ENCODE measurements around the gene OR3A1. TPM values are rescaled to one million over a fixed set of nuclear protein-coding genes. Genes with fewer than 3 reads are reported as not detected.
"Not testable (repeated sequence)": the region's sequence is repeated elsewhere in the genome, so short reads cannot be mapped to it uniquely, and the experiment has no call there.

The OR3A1 gene
- total RNA-seq, 4 donors from 2014 or later: 0.50 TPM; not detected in 3

DNA sequence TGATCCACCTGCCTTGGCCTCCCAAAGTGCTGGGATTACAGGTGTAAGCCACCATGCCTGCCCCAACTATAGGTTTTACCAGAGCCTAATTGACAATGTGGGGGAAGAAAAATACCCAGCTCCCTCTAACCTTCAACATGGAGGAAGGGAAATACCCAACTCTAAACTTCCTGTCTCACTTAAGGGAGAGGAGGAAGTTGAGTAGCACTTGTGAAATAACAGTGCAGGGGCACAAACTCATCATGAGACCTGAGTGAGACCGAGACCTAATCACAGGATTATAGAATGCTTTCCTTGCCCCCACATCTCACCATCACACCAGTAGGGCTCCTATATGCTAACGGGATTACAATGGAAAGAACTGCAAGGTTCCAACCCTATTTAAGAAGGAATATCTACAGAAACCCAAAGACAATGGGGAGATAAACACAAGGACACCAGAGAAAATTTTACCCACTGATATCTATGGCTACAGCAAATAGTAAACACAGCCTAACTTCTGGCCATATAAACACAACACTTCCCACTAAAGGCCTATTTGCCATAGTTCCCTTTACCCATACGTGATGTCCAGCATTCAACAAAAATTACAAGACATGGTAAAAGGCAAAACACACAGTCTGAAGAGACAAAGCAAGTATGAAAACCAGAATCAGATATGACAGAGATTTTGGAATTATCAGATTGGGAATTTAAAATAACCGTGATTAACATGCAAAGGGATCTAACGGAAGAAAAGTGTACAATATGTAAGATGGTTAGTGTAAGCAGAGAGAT is 26.9 kb downstream of the OR3A1 start:
- H3K4me3 ChIP-seq: no peak overlapping the region
- no peak for ATAC-seq
- no peaks in the 10 kb centered on the region for H3K36me3 ChIP-seq
- WGBS, 2 donors (ENCODE audit: low coverage in 1 of 2): 86 to 93% methylated on average over 4 to 5 of the region's 5 CpGs
- no peaks in the 10 kb centered on the region for H3K4me1 ChIP-seq
- H3K9me3 ChIP-seq: peaks cover 0 to 22% (median 0%) of the 10 kb centered on the region in 3 donors
- H3K27ac ChIP-seq: no peak overlapping the region
- TF ChIP-seq, protein P1, sequence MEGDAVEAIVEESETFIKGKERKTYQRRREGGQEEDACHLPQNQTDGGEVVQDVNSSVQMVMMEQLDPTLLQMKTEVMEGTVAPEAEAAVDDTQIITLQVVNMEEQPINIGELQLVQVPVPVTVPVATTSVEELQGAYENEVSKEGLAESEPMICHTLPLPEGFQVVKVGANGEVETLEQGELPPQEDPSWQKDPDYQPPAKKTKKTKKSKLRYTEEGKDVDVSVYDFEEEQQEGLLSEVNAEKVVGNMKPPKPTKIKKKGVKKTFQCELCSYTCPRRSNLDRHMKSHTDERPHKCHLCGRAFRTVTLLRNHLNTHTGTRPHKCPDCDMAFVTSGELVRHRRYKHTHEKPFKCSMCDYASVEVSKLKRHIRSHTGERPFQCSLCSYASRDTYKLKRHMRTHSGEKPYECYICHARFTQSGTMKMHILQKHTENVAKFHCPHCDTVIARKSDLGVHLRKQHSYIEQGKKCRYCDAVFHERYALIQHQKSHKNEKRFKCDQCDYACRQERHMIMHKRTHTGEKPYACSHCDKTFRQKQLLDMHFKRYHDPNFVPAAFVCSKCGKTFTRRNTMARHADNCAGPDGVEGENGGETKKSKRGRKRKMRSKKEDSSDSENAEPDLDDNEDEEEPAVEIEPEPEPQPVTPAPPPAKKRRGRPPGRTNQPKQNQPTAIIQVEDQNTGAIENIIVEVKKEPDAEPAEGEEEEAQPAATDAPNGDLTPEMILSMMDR (IDR thresholded peaks at IDR 0.05): no peak
- TF ChIP-seq POLR2A (IDR thresholded peaks at IDR 0.05) (no peak), POLR2AphosphoS5 (IDR thresholded peaks at IDR 0.05) (no peak)
- H3K27me3 ChIP-seq: peaks cover 30% of the 10 kb centered on the region

DNA sequence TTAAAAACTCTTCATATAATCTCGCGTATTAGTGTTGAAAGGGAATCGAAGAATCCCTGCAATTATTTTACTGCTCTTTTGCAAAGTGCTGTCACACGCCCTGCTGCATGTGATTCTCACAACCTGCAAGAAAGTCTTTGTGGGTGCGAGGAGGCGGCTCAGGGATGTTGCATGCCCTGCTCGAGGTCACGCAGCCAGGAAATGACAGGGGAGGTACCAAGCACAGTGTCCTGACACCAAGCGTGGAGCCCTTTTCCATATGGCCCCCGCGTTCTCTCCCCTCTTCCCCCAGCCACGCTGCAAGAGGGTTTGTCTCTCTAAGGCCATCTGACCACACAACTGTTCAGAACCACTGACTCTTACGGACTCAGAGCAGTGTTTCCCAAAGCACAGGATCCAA is 37.6 kb downstream of the OR3A1 start:
- Histone ChIP-seq H3K36me3 (no peaks in the 10 kb centered on the region), H3K27ac (no peak overlapping the region), H3K4me1 (no peaks in the 10 kb centered on the region), H3K9me3 (no peaks in the 10 kb centered on the region), H3K27me3 (no peaks in the 10 kb centered on the region), H3K4me3 (no peak overlapping the region)
- 68 to 77% methylated on average over 8 to 11 of the region's 13 CpGs for WGBS, 2 donors (ENCODE audit: low coverage in 1 of 2)
- TF ChIP-seq POLR2AphosphoS5 (IDR thresholded peaks at IDR 0.05) (no peak), POLR2A (IDR thresholded peaks at IDR 0.05) (no peak), EP300 (IDR thresholded peaks at IDR 0.05) (no peak)
- TF ChIP-seq, protein P1 (IDR thresholded peaks at IDR 0.05): no peak
- no peak for ATAC-seq

DNA sequence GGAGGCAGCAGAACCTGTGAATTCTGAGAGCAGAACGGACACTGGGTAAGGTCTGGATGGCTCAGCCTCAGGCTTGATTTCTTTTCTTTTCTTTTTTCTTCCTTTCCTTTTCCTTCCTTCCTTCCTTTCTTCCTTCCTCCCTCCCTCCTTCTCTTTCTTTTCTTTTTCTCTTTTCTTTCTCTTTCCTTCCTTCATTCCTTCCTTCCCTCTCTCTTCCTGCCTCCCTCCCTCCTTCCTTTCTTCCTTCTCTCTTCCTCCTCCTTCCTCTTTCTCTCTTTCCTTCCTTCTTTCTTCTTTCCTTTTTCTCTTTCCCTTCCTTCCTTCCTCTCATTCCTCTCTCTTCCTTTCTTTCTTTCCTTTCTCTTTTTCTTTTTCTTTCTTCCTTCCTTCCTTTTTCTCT is 38.0 kb downstream of the OR3A1 start:
- no peak for ATAC-seq
- TF ChIP-seq POLR2AphosphoS5 (IDR thresholded peaks at IDR 0.05): no peak
- TF ChIP-seq, protein P1 (IDR thresholded peaks at IDR 0.05): no peak
- no peak for TF ChIP-seq EP300 (IDR thresholded peaks at IDR 0.05)
- no peak for TF ChIP-seq POLR2A (IDR thresholded peaks at IDR 0.05)
- no peaks in the 10 kb centered on the region for H3K36me3 ChIP-seq
- H3K27ac ChIP-seq: no peak overlapping the region
- H3K9me3 ChIP-seq: no peaks in the 10 kb centered on the region
- 50 to 75% methylated on average over 1 of the region's 1 CpG for WGBS, 2 donors (ENCODE audit: low coverage in 1 of 2)
- H3K4me3 ChIP-seq: no peak overlapping the region
- no peaks in the 10 kb centered on the region for H3K27me3 ChIP-seq
- no peaks in the 10 kb centered on the region for H3K4me1 ChIP-seq

DNA sequence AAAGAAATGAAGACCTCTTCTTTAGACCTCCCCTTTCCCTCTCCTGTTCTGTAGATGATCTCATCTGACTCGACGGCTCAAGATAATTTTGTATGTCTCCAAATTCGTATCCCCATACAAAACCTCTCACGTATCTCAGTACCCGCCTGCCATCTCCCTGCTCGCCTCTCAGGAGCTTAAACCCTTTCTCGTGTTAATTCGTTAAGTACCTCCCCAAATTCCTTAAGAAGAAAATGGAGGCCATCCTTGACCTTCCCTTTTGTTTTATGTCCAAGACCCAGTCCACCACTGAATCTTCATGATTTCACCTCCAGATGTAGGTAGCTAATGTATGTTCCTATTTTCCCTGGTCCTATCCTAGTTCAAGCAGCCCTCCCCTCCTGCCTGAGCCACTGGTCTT is 41.6 kb downstream of the OR3A1 start:
- no peak for ATAC-seq
- no peaks in the 10 kb centered on the region for H3K27me3 ChIP-seq
- H3K9me3 ChIP-seq: no peaks in the 10 kb centered on the region
- TF ChIP-seq POLR2A (IDR thresholded peaks at IDR 0.05) (no peak), EP300 (IDR thresholded peaks at IDR 0.05) (no peak), POLR2AphosphoS5 (IDR thresholded peaks at IDR 0.05) (no peak)
- TF ChIP-seq, protein P1 (IDR thresholded peaks at IDR 0.05): no peak
- H3K4me3 ChIP-seq: no peak overlapping the region
- H3K36me3 ChIP-seq: no peaks in the 10 kb centered on the region
- H3K4me1 ChIP-seq: no peaks in the 10 kb centered on the region
- 81 to 90% methylated on average over 7 to 8 of the region's 8 CpGs for WGBS, 2 donors (ENCODE audit: low coverage in 1 of 2)
- H3K27ac ChIP-seq: no peak overlapping the region

DNA sequence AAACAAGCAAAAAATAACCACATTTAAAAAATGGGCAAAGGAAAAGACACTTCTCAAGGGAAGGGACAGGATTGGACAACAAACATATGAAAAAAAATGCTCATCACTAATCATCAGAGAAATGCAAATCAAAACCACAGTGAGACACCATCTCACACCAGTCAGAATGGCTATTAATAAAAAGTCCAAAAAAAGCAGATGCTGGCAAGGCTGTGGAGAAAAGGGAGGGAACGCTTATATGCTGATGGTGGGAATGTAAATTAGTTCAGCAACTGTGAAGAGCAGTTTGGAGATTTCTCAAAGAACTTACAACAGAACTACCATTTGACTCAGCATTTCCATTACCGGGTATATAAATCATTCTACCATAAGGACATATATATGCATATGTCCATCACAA is 49.1 kb downstream of the OR3A1 start:
- H3K36me3 ChIP-seq, H3K4me1 ChIP-seq, H3K27ac ChIP-seq, ATAC-seq, H3K9me3 ChIP-seq, H3K4me3 ChIP-seq, H3K27me3 ChIP-seq: not testable (repeated sequence)
- WGBS, 2 donors (ENCODE audit: low coverage in 1 of 2): no CpG with 5 or more reads among the region's 2 CpGs

DNA sequence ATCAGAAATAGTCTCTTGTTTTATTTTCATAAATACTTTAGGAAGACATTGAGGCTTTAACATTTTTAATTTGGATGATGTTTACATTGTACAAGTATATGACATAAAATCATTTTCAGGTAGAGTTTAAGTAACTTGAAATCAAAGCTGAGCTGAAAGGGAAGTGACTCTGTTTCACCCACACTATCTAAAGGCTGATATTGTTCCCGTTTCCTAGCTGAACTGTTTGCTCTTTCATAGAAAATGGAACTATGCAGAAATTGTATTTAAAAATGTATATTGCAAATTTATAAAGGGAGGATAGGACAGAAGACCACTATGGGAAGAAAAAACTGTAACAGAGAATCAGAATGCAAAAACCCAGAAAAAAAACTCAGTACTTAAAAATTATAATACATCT is 53.3 kb downstream of the OR3A1 start:
- WGBS, 2 donors (ENCODE audit: low coverage in 1 of 2): 50 to 82% methylated on average over 1 of the region's 1 CpG
- H3K9me3 ChIP-seq, H3K4me1 ChIP-seq, H3K36me3 ChIP-seq, H3K27me3 ChIP-seq, H3K4me3 ChIP-seq, ATAC-seq, H3K27ac ChIP-seq: not testable (repeated sequence)

DNA sequence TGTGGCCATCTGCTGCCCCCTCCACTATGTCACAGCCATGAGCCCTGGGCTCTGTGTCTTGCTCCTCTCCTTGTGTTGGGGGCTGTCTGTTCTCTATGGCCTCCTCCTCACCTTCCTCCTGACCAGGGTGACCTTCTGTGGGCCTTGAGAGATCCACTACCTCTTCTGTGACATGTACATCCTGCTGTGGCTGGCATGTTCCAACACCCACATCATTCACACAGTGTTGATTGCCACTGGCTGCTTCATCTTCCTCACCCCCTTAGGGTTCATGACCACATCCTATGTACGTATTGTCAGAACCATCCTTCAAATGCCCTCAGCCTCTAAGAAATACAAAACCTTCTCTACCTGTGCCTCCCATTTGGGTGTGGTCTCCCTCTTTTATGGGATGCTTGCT is 57.1 kb downstream of the OR3A1 start:
- not testable (repeated sequence) for H3K4me1 ChIP-seq, H3K36me3 ChIP-seq, H3K27ac ChIP-seq, H3K9me3 ChIP-seq, ATAC-seq, H3K27me3 ChIP-seq, H3K4me3 ChIP-seq
- WGBS, 2 donors (ENCODE audit: low coverage in 1 of 2): 80% methylated on average over 1 of the region's 1 CpG; no CpG with 5 or more reads in 1 of the 2 donors
